ENCODE results near the gene PRR18. TPM values are rescaled to one million over a fixed set of nuclear protein-coding genes. Genes with fewer than 3 reads are reported as not detected.

Gene PRR18
- total RNA-seq, 1 experiment from 2014 or later, result not detected

GRCh38 chr6:166317261-166318212 is 9.3 kb upstream of the PRR18 start:
- H3K27ac ChIP-seq (ENCODE audit: insufficient read length, low read depth, low read length), result no peak overlapping the region

More at GRCh38 chr6:166317261-166318212, 9.3 kb upstream of the PRR18 start:
- H3K14ac ChIP-seq (ENCODE audit: insufficient read depth, low read length), result no peak overlapping the region; the same call in 1 of the 2 replicates
- peak overlapping the region in 2 of 3 experiments; percentile 17 to 34; a peak in 1 of 7 replicates for H3K27ac Mint-ChIP-seq
- no peak overlapping the region for H2BK12ac ChIP-seq (ENCODE audit: insufficient read length, low read depth, low read length)
- no peaks in the 10 kb centered on the region for H3K9me3 ChIP-seq (ENCODE audit: control insufficient read depth, low read depth, low read length)
- no peak overlapping the region for H2BK120ac ChIP-seq (ENCODE audit: low read depth, low read length, poor library complexity, severe bottlenecking)
- no peaks in the 10 kb centered on the region for H3K79me2 ChIP-seq (ENCODE audit: insufficient read depth, low read length)
- peaks cover 0 to 19% (median 0%) of the 10 kb centered on the region in 3 experiments; a peak in 4 of 7 replicates for H3K36me3 Mint-ChIP-seq (ENCODE audit: insufficient read depth in 1 of 3, low read depth in 3 of 3)
- no peak overlapping the region for H3T11ph ChIP-seq (ENCODE audit: low read length)
- H3K4ac ChIP-seq (ENCODE audit: low read depth, low read length), result no peak overlapping the region
- H3K23ac ChIP-seq (ENCODE audit: insufficient read length, low read depth, low read length), result no peak overlapping the region
- H2BK15ac ChIP-seq (ENCODE audit: low read depth, low read length), result no peak overlapping the region
- no peak overlapping the region for H4K91ac ChIP-seq (ENCODE audit: insufficient read length, low read depth, low read length)
- no peaks in the 10 kb centered on the region for H3K27me3 ChIP-seq (ENCODE audit: insufficient read depth, low read length)
- no peak overlapping the region for H4K8ac ChIP-seq (replicated peaks; ENCODE audit: insufficient read length, low read depth, low read length)
- no peaks in the 10 kb centered on the region; a peak in 1 of 5 replicates for H3K9me3 Mint-ChIP-seq
- H3K4me3 Mint-ChIP-seq, result no peak overlapping the region
- H3K27me3 Mint-ChIP-seq (ENCODE audit: low read depth), result peaks cover 3% of the 10 kb centered on the region
- no peak overlapping the region for H3K18ac ChIP-seq (ENCODE audit: insufficient read length, low read depth, low read length)
- no peak overlapping the region for H4K5ac ChIP-seq (ENCODE audit: insufficient read length, low read depth, low read length)
- H3K56ac ChIP-seq (ENCODE audit: insufficient read length, low read depth, low read length), result no peak overlapping the region
- H2AFZ ChIP-seq (ENCODE audit: low read length), result no peak overlapping the region
- no peak for DNase-seq
- no peaks in the 10 kb centered on the region; the same call in 1 of the 2 replicates for H3K4me1 ChIP-seq (ENCODE audit: insufficient read depth, low read length)
- no peak overlapping the region for H3K4me2 ChIP-seq (ENCODE audit: insufficient read depth, insufficient read length, low read length)
- no peak overlapping the region for H2BK5ac ChIP-seq (ENCODE audit: insufficient read length, low read length)
- H3K9ac ChIP-seq (ENCODE audit: extremely low read depth, insufficient read length, low read length), result no peak overlapping the region
- no peak overlapping the region for H2AK5ac ChIP-seq (ENCODE audit: insufficient read length, low read length)
- H4K20me1 ChIP-seq (ENCODE audit: control insufficient read depth, insufficient read depth, insufficient read length), result no peaks in the 10 kb centered on the region
- H3K23me2 ChIP-seq (ENCODE audit: insufficient read length, low read depth, low read length, poor library complexity, severe bottlenecking), result no peaks in the 10 kb centered on the region
- no peak overlapping the region for H2BK20ac ChIP-seq (ENCODE audit: low read depth, low read length, poor library complexity, severe bottlenecking)
- WGBS (ENCODE audit: extremely low coverage, insufficient read length, low lambda C conversion rate), result no CpG with 5 or more reads among the region's 19 CpGs
- no peak for TF ChIP-seq CTCF (conservative IDR thresholded peaks at IDR 0.05)
- H3K79me1 ChIP-seq (ENCODE audit: insufficient read depth, low read depth, low read length, poor library complexity, severe bottlenecking), result no peaks in the 10 kb centered on the region
- peaks cover 3 to 20% of the 10 kb centered on the region in 2 experiments; a peak in 3 of 4 replicates for H3K4me1 Mint-ChIP-seq
